Epithelial cell of proximal tubule (primary cell): Measurements from ENCODE around the gene AK5. TPM values are rescaled to one million over a fixed set of nuclear protein-coding genes. Genes with fewer than 3 reads are reported as not detected.
"Not testable (repeated sequence)": the region's sequence is repeated elsewhere in the genome, so short reads cannot be mapped to it uniquely, and the experiment has no call there.

Experiments used
- DNase-seq: peaks from one replicate; pipeline ENCODE4 v3.0.0-alpha.2; 2011; ENCODE audit warnings: low read depth
- H3K4me3 ChIP-seq: 2 replicates; pipeline ENCODE4 v1.5.1; 2011; ENCODE audit warnings: low read depth, mild to moderate bottlenecking, low read length
- CTCF ChIP-seq: conservative IDR thresholded peaks from 2 replicates; pipeline ENCODE4 v1.5.1; 2012; ENCODE audit warnings: low read depth, mild to moderate bottlenecking, low read length
- total RNA-seq: library from RNA; depleted of rRNA; stranded (reverse); fragments of >200 nt; gene quantifications from 2 replicates; pipeline ENCODE4 v1.2.3, GENCODE V29; 2015

The AK5 gene
- total RNA-seq, 1 donor from 2014 or later, result 25.0 TPM

DNA sequence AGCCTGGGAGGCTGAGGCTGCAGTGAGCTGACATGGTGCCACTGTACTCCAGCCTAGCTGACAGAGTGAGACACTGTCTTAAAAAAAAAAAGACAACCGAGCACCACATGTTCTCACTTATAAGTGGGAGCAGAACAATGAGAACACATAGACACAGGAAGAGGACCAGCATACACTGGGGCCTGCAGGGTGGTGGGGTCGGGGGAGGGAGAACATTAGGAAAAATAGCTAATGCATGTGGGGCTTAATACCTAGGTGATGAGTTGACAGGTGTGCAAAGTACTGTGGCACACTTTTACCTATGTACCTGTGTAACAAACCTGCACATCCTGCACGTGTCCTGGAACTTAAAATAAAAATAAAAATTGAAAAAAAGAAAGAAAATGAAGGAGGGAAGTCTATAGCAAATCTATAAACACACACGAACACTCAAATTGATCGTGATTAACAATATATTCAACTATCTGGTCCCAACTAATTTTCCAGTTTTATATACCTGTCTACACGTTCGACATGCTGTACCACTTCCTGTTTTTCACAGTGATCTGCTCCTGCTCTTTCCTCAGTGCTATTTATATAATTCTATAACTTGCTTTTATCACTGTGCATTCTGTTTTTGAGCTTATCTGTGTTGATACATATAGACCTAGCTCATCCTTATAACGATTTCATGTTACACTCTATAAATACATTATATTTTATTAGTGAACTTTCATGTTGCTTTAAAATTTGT is 27.2 kb downstream of the AK5 start:
- TF ChIP-seq CTCF, result no peak
- no peak for DNase-seq

DNA sequence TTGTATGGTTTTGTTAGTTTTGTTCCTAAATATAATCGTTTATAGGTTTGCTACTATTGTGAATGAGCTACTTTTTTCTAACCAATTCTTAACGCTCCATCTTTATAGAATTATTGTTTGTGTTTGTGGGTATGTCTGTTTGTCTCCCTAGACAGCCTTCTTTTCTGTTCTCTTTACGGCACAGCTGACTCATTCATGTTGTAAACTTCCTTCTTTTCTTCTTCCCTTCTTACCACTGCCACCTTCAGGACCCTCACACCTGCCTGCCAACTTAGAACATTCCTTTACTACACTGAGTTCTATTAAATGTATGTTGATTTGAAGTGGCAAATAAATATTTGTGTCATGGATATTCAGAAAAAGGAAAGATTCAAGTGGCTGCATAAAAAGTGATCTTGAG is 29.1 kb downstream of the AK5 start:
- H3K4me3 ChIP-seq, result no peak overlapping the region
- TF ChIP-seq CTCF, result no peak
- no peak for DNase-seq

More for the DNA sequence above, 27.2 kb downstream of the AK5 start:
- no peak overlapping the region for H3K4me3 ChIP-seq

- not testable (repeated sequence) for DNase-seq, H3K4me3 ChIP-seq
Observed at GRCh38 chr1:77312364-77312763, 30.5 kb downstream of the AK5 start.

DNA sequence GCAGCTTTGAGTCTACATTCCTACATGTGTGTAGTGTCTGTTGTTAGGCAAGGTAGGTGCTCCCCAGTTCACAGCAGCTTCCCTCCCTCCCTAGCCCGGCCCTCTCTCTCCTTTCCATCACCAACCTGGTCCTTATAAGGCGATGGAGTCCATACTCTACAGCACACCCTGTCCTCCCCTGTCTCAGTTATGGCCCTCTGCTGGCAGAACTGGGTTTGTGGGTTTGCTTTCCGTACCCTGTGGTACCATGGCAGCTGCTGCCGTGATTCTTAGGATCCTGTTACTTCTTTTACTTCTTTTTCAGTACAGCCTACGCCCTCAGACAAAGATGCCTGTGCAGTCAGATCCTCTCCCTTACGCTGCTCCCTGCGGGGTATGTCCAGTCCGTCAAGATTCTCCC is 31.7 kb downstream of the AK5 start:
- H3K4me3 ChIP-seq, result no peak overlapping the region
- DNase-seq, result no peak
- TF ChIP-seq CTCF, result peak; percentile 69

GRCh38 chr1:77316006-77316405 is 34.2 kb downstream of the AK5 start:
- TF ChIP-seq CTCF, result no peak
- H3K4me3 ChIP-seq, result no peak overlapping the region
- DNase-seq, result peak; percentile 94

- no peak overlapping the region for H3K4me3 ChIP-seq
- no peak for DNase-seq
- TF ChIP-seq CTCF, result no peak
Observed at GRCh38 chr1:77316966-77317365, 35.1 kb downstream of the AK5 start.

GRCh38 chr1:77319036-77319705 is 37.4 kb downstream of the AK5 start:
- no peak for DNase-seq
- no peak for TF ChIP-seq CTCF
- no peak overlapping the region for H3K4me3 ChIP-seq
